Measurements from ENCODE around the gene LAMC2. TPM values are rescaled to one million over a fixed set of nuclear protein-coding genes. Genes with fewer than 3 reads are reported as not detected.
"Not testable (repeated sequence)": the region's sequence is repeated elsewhere in the genome, so short reads cannot be mapped to it uniquely, and the experiment has no call there.

The LAMC2 gene
- total RNA-seq, 1 donor from 2014 or later, result 3.8 TPM

- no peak for ATAC-seq
- intact Hi-C loops (cut with DNase I), result no loop called here
- DNase-seq (ENCODE audit: missing footprints), result no peak
These were observed 59.3 kb downstream of the LAMC2 start for GRCh38 chr1:183245357-183245756.

- intact Hi-C loops (cut with DNase I), result no loop called here
- DNase-seq (ENCODE audit: missing footprints) (no peak), ATAC-seq (no peak)
These were observed 60.4 kb downstream of the LAMC2 start for GRCh38 chr1:183246436-183246835.

- DNase-seq (ENCODE audit: missing footprints) (no peak), ATAC-seq (no peak)
- intact Hi-C loops (cut with DNase I), result no loop called here
These were observed 61.0 kb downstream of the LAMC2 start for GRCh38 chr1:183247066-183247465.

DNA sequence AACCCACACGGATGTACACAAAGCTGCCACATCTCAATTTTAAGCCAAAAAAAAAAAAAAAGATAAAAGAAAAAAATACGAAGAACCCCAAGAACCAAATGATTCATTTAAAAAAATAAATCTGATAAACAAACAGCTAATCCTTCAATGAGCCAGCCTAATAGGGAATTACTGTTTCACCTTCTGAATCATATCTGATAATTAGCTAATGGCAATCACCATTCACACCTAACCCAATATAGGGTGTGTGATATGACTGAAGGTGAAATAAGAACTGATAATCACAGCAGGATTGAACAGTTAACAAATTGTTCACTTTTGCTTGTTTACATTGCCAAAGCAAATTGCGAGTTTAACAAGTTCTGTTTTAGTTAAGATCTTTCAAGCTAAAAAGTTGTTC is 61.4 kb downstream of the LAMC2 start:
- DNase-seq (ENCODE audit: missing footprints), result no peak
- intact Hi-C loops (cut with DNase I), result no loop called here
- ATAC-seq, result no peak

- ATAC-seq (no peak), DNase-seq (ENCODE audit: missing footprints) (no peak)
- intact Hi-C loops (cut with DNase I), result no loop called here
These were observed 61.9 kb downstream of the LAMC2 start for GRCh38 chr1:183247931-183248330.

DNA sequence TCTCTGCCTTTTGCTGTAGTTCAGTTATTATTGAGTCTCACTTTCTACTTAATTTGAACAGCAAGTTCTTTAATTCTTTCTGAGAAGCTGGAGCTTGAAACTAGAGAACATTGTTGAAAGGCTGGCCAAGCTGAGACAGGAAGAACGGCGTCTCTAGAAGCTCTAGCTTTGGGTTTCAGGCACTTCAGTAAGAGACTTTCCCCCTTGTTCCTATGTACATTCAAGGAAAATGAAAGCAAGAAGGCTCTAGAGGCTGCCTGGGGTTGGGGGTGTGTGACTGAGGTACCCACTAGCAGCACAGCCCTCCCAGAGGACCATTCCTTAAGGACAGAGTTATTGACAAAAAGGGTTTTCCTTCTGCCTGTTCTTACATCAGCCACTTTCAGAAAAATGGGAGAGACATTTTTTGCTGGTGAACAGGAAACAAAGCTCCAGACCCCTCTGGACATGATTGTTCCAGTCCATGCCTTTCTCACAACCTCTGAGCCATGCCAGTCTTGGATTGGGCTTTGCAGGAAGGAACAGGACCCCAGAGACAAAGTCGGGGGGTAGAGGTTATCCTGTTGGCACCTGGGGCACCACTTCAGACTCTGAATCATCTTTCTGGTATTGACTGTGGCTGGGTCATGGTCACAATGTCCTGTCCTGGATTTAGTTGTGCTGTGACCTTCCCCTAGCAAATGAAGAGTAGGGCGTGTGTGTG is 63.1 kb downstream of the LAMC2 start:
- intact Hi-C loops (cut with DNase I), result no loop called here
- DNase-seq (ENCODE audit: missing footprints) (no peak), ATAC-seq (no peak)

DNA sequence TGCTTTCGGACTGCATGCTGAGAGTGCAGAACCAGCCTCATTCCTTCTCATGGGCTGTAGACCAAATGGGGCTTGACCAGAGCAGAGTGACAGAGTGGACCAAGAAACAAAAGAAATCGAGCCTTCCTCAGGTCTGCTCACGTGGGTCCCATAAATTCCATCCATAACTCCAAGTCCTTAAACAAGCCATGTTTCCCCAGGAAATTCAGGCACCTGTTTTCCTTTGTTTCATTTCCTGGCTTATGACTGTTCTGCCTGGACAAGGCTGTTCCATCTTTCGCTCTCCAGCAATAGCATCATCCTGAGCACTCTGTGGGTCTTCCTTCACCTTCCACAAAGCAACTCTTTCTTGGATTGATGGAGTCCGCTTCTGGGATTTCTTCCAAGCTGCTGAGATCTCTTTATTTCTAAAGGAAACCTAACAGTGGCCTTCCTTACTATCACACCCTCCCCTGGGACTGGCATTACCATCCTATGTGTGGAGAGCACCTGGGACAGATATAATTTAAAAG is 63.9 kb downstream of the LAMC2 start:
- no peak for ATAC-seq
- no peak for DNase-seq (ENCODE audit: missing footprints)
- intact Hi-C loops (cut with DNase I), result no loop called here

- ATAC-seq (no peak), DNase-seq (ENCODE audit: missing footprints) (no peak)
- intact Hi-C loops (cut with DNase I), result no loop called here
These were observed 65.3 kb downstream of the LAMC2 start for GRCh38 chr1:183251101-183251958.

DNA sequence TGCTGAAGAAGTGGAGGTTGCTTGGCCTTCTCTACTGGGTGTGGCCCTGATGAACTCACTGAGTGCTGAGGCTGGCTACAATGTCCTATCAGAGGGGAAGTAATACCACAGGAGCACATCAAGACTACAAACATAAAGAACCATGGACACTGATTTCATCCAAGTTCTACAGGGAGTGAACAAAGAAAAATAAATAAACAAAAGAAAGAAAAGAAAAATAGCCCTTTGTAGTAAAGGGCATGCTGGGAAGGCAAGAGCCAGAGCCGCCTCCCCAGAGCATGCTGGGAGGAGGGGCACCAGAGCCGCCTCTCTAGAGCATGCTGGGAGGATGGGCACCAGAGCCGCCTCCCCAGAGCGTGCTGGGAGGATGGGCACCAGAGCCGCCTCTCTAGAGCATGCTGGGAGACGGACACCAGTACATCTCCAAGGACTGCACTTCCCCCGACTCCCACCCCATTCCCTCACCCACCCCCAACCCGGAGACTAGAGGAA is 65.9 kb downstream of the LAMC2 start:
- intact Hi-C loops (cut with DNase I), result no loop called here
- ATAC-seq (no peak), DNase-seq (ENCODE audit: missing footprints) (no peak)

DNA sequence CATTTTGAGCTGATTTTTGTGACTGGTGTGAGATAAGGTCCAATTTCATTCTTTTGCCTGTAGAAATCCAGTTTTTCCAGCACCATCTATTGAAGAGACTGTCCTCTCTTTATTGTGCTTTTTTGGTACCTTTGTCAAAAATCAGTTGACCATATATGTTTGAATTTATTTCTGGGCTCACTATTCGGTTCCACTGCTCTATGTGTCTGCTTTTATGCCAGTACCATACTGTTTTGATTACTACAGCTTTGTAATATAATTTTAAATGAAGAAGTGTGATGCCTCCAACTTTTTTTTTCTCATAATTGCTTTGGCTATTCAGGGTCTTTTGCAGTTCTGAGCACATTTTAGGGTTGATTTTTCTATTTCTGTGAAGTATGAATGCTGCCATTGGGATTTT is 69.0 kb downstream of the LAMC2 start:
- ATAC-seq, result no peak
- intact Hi-C loops (cut with DNase I), result no loop called here
- DNase-seq (ENCODE audit: missing footprints), result no peak

DNA sequence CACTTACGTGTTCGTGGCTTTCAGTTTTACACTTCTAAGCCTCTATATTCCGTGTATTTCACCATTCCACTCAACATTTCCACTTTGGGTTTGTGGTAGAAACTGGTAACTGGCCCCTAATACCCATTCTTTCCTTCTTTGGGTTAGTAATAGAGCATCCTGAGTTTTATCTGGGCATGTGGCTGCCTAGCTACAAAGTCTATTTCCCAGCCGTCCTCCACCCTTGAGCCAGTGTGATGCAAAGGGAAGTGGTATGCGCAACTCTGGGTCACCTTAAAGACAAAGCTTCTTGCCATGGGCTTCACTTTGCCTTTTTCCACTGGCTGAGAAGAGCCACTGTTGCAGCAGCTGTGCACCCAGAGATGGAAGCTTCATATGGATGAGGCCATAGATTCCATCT is 73.9 kb downstream of the LAMC2 start:
- intact Hi-C loops (cut with DNase I), result no loop called here
- ATAC-seq (no peak), DNase-seq (ENCODE audit: missing footprints) (no peak)

DNA sequence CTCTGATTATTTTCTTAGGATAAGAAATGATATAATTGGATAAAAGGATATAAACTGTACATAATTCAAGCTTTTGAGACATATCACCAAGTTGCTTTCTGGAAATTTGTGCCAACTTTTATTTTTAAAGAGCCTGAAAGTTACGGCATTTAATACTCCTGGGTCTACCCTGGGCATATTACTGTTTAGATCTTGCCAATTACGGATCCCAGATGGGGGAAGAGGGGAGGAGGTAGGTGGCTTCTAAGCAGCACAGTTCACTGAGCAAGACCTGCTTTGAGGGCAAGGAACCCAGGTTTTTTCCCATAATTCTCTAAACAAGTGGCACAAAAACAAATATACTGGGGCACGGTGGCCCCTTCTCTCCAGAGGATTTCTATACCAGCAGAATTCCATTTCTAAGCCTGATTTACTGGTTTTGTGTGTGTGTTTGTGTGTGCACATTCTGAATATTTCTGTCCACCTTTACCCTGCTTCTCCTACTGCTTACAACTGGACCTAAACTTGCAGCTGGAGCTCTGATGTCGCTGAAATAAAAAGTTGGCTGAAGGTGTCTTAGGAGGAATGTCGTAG is 76.7 kb downstream of the LAMC2 start:
- ATAC-seq (peak; percentile 59), DNase-seq (ENCODE audit: missing footprints) (no peak)
- intact Hi-C loops (cut with DNase I), result no loop called here

- ATAC-seq, result no peak
- intact Hi-C loops (cut with DNase I), result no loop called here
- no peak for DNase-seq (ENCODE audit: missing footprints)
These were observed 78.0 kb downstream of the LAMC2 start for GRCh38 chr1:183263886-183264602.

GRCh38 chr1:183267646-183268431 is 81.8 kb downstream of the LAMC2 start:
- peak; percentile 65 for ATAC-seq
- intact Hi-C loops (cut with DNase I), result no loop called here
- DNase-seq (ENCODE audit: missing footprints), result no peak

- intact Hi-C loops (cut with DNase I), result loop anchor here (2.0 kb wide), 1 partner anchor 28 kb away; no protein-coding TSS in a partner anchor
- ATAC-seq, result peak; percentile 91
- DNase-seq (ENCODE audit: missing footprints), result no peak
These were observed 84.6 kb downstream of the LAMC2 start for GRCh38 chr1:183270541-183271141.

- ATAC-seq (no peak), DNase-seq (ENCODE audit: missing footprints) (no peak)
- intact Hi-C loops (cut with DNase I), result no loop called here
These were observed 86.4 kb downstream of the LAMC2 start for GRCh38 chr1:183272390-183272848.

DNA sequence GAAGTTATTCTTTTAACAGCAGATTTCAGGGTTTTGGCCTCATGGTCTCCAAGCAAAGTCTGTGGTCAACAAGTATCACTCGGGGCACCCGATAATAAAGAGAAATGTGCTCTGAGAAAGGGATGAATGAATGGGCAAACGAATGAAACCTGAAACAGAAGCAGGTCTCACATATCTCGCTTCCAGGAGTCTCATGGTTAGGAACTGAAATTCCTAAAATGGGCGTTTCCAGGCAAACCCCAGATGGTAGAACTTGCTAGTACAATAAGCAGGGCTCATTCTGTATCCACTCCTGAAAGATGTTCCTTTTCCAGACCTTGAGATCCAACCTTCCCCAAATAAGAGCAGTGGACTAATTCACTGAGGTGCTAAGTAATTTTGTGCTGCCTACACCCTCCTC is 87.2 kb downstream of the LAMC2 start:
- DNase-seq (ENCODE audit: missing footprints), result no peak

DNA sequence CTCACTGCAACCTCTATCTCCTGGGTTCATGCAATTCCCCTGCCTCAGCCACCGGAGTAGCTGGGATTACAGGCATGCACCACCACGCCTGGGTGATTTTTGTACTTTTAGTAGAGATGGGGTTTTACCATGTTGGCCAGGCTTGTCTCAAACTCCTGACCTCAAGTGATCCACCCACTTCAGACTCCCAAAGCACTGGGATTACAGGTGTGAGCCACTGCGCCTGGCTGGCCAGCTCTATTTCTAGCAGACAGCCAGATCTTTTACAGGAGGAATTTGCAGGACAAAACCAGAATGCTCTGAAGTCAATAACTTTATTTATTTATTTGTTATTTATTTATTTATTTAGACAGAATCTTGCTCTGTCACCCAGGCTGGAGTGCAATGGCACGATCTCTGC is 87.9 kb downstream of the LAMC2 start:
- DNase-seq (ENCODE audit: missing footprints); intact Hi-C loops (cut with DNase I): not testable (repeated sequence)

More for the DNA sequence above, 87.2 kb downstream of the LAMC2 start:
- ATAC-seq, result no peak
- intact Hi-C loops (cut with DNase I), result no loop called here

More for the DNA sequence above, 87.9 kb downstream of the LAMC2 start:
- ATAC-seq, result not testable (repeated sequence)

Measured in Right ventricle myocardium inferior (tissue), 1 donor.